Stimulated activated CD8-positive, alpha-beta memory T cell treated with anti-CD3 and anti-CD28 coated beads, Interleukin-12 subunit alpha, Interleukin-12 subunit beta, amount 100 ng/mL, for 1 hour (primary cell): ENCODE data around the gene TBC1D3G.
"Not testable (repeated sequence)": the region's sequence is repeated elsewhere in the genome, so short reads cannot be mapped to it uniquely, and the experiment has no call there.

Experiments used
- DNase-seq: peaks from one replicate; pipeline ENCODE4 v3.0.0-alpha.2; 2020; ENCODE audit warnings: low read depth

Gene TBC1D3G

GRCh38 chr17:36323584-36323983, at the start of gene TBC1D3G:
TBC1D3G (plus strand) TSS chr17:36323884; CDS start chr17:36325412, 1,528 bp downstream.
- DNase-seq: not testable (repeated sequence)

- not testable (repeated sequence) for DNase-seq
Observed at GRCh38 chr17:36283256-36283655, 40.4 kb upstream of the TBC1D3G start.

GRCh38 chr17:36284219-36284618, 39.5 kb upstream of the TBC1D3G start:
- not testable (repeated sequence) for DNase-seq

GRCh38 chr17:36289965-36290612, 33.6 kb upstream of the TBC1D3G start:
- DNase-seq: not testable (repeated sequence)

- not testable (repeated sequence) for DNase-seq
Observed at GRCh38 chr17:36295161-36295560, 28.5 kb upstream of the TBC1D3G start.

- not testable (repeated sequence) for DNase-seq
Observed at GRCh38 chr17:36315736-36316135, 7.9 kb upstream of the TBC1D3G start.

GRCh38 chr17:36362496-36362895, 38.8 kb downstream of the TBC1D3G start:
- DNase-seq: not testable (repeated sequence)

- not testable (repeated sequence) for DNase-seq
Observed at GRCh38 chr17:36375938-36376337, 52.3 kb downstream of the TBC1D3G start.
